Putamen (tissue), 1 donor: ENCODE results near the gene ANKRD50.
A peak's percentile ranks its signal among the peaks of the same experiment; 100 is the strongest.

ENCODE experiments used
- DNase-seq: peaks from one replicate; pipeline ENCODE4 v3.0.0-alpha.2; 2016; ENCODE audit warnings: low spot score

Gene ANKRD50, protein sequence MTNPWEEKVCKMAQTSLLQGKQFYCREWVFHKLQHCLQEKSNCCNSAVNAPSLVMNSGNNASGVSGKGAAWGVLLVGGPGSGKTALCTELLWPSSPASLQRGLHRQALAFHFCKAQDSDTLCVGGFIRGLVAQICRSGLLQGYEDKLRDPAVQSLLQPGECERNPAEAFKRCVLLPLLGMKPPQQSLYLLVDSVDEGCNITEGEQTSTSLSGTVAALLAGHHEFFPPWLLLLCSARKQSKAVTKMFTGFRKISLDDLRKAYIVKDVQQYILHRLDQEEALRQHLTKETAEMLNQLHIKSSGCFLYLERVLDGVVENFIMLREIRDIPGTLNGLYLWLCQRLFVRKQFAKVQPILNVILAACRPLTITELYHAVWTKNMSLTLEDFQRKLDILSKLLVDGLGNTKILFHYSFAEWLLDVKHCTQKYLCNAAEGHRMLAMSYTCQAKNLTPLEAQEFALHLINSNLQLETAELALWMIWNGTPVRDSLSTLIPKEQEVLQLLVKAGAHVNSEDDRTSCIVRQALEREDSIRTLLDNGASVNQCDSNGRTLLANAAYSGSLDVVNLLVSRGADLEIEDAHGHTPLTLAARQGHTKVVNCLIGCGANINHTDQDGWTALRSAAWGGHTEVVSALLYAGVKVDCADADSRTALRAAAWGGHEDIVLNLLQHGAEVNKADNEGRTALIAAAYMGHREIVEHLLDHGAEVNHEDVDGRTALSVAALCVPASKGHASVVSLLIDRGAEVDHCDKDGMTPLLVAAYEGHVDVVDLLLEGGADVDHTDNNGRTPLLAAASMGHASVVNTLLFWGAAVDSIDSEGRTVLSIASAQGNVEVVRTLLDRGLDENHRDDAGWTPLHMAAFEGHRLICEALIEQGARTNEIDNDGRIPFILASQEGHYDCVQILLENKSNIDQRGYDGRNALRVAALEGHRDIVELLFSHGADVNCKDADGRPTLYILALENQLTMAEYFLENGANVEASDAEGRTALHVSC (N-terminal part only)

GRCh38 chr4:124712372-124713184 is at the start of gene ANKRD50:
Gene ANKRD50 (minus strand): TSS chr4:124712732. CDS start chr4:124710511, 2,221 bp downstream.
- peak; percentile 89 for DNase-seq

- DNase-seq = no peak
These were observed 44.6 kb upstream of the ANKRD50 start for GRCh38 chr4:124757126-124757525.

DNA sequence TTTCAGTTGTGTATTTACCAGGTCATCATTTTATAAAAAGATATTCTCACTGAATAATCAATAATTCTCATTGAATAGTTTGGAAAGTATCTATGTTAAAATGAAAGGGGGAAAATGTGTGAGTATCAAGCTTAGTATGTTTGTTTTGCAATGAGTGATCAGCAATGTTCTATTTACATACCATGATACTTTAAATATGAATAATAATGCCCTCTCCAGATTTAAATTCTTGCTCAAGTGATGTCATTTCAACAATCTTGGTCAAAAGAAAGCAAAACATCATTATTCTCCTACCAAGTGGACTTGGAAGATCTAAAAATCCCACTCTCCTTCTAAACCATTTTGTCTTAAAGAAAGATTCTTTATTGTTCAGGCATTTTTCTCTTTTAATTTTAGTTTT is 42.1 kb upstream of the ANKRD50 start:
- no peak for DNase-seq

DNA sequence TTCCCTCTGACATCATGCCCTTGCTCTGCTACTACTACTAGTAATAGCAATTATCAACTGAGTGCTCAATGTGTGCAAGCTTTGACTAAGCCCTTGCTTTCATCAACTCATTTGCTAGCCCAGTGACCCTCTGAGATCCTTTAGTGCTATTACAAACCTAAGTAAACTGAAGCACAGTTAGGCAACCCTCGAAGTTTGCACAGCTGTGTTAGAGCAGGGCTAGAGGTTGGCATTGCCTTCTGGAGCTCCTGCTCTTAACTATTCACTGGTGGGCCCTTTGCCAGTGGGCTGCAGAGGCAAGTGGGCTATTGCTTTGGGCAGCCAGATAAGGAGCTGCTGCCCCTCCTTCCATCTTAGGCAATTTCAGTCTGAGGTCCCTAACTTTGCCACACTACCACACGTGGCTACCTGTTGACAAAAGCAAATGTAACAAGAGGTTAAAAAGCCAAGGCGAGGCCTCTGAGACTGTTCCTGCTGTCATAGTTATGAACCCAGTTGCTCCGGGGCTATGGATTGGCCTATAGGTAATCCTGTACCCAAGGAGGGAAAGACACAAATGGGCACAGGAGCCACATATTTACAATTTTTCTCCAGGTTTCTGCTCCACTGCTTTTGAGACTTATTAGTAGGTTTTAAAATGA is 41.5 kb upstream of the ANKRD50 start:
- no peak for DNase-seq

DNA sequence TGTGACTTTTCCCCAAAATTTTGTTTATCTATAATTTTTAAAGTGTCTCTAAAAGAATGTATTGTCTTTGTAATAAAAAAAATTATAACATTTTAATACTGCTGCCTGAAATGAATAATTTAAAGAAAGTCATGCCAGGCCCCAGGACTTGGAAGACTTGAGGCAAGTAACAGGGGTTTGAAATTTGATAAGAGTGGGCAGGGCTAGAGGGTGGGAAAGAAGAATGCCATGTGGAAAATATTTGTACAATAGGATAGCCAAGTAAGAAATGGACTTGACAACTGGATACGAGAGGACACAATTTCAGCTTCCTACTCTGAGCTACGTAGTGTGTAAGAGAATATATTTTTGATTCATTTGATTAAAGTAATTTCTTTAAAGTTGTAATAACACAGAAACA is 36.9 kb upstream of the ANKRD50 start:
- no peak for DNase-seq

GRCh38 chr4:124748965-124749364 is 36.4 kb upstream of the ANKRD50 start:
- no peak for DNase-seq

GRCh38 chr4:124745985-124746801 is 33.7 kb upstream of the ANKRD50 start:
- no peak for DNase-seq

GRCh38 chr4:124743711-124744110 is 31.2 kb upstream of the ANKRD50 start:
- DNase-seq = no peak

- no peak for DNase-seq
These were observed 28.0 kb upstream of the ANKRD50 start for GRCh38 chr4:124740501-124740900.

DNA sequence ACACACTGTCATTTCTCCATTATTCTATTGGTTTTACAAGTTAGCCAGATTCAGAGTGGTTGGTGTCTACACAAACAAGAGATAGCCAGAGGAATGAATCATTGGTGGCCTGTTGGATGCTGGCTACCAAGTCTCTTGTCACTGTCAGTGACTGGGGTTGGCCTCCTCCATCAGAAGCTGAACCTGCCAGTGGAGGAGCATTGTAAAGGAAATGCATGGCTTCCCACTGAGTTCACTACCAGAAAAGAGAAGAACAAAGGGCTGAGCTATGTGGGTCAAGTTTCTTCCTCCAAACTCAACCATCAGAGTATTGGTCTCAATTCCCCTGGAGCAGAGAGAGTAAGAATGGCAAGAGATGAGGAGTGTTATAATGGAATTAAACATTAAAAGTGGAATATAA is 26.5 kb upstream of the ANKRD50 start:
- no peak for DNase-seq

DNA sequence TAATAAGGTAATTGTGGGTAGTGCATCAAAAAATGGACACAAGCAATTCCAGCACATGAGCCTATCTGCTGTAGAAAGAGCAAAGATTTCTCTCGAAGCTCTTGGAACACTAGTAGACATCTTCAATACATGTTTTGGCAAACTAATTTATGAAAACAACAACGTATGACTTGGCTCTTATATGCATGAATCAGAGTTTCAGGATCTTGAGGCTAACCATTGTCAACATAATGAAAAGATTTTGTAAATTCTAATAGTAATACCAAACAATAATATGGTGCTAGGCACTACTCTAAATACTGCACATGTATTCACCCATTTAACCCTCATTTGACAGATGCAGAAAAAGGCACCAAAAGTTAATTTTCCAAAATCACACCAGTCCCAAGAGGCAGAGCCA is 25.1 kb upstream of the ANKRD50 start:
- DNase-seq = no peak

- DNase-seq = no peak
These were observed 24.0 kb upstream of the ANKRD50 start for GRCh38 chr4:124736526-124736925.

- DNase-seq = no peak
These were observed 14.9 kb upstream of the ANKRD50 start for GRCh38 chr4:124727331-124727890.

- no peak for DNase-seq
These were observed 13.7 kb upstream of the ANKRD50 start for GRCh38 chr4:124726269-124726668.

DNA sequence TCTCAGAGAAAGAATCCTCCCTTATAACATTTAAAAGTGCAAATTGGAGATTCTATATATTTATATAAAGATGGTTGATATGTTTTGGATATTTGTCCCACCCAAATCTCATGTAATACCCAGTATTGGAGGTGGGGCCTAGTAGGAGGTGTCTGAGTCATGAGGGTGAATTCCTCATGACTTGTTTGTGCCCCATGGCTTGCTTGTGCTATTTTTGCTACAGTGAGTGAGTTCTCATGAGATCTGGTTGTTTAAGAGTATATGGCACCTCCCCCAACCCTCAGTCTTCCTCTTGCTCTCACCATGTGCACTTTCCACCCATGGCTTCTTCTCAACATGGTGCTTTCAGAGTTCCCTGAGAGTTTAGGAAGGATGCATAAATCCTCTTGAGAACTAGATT is 9.5 kb upstream of the ANKRD50 start:
- DNase-seq = no peak

DNA sequence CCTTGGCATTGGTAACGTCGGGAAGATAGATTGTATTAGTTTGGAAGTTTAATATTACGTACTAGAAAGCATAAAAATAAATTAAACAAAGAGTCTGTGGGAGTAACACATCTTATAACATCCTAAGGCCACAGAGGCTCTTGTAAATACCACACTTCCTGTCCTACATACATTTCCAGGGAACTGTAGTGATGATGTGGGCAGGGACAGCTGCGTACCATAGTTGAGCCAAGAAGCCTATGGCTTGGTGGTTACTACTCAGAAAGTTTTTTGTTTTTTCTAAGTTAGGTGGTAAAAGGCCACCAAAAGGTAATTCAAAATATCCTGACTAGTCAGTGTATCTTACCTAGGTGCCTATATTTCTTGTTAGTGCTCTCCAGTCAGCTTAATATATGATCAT is 4.6 kb upstream of the ANKRD50 start:
- DNase-seq = no peak

- peak; percentile 89 for DNase-seq
These were observed 657 bp upstream of the ANKRD50 start for GRCh38 chr4:124713185-124713592.

GRCh38 chr4:124711471-124712371 is 811 bp downstream of the ANKRD50 start:
- DNase-seq = peak; percentile 63

DNA sequence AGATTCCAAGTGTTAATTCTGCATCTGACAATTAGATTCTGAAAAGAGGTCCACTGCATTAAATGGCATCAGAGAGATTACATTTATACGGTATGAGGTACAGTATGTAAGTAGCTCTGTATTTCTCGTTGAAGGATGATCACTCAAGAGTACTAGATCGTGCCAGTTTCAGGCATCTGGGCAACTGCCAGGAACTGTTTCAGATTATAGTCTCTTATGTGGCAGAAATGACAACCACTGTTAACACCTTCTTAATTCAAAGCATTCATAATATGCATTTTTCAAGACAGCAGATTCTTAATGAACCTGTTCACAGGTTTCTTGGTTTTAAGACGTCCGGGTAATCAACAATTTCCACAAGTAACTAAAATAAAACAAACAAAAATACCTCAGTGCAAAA is 1.6 kb downstream of the ANKRD50 start:
- DNase-seq = peak; percentile 24
